Endothelial cell of umbilical vein (primary cell): ENCODE measurements around the gene L3MBTL4. TPM values are rescaled to one million over a fixed set of nuclear protein-coding genes. Genes with fewer than 3 reads are reported as not detected.

ENCODE experiments used
- BruUV-seq: library from RNA; stranded (reverse); fragments of 400-500 nt; replicated peaks from 2 replicates; lab custom pipeline; 2021; lab: Mats Ljungman, UMichigan
- CTCF ChIA-PET: fragments of 300-600, 350-600 bp; sonication (Branson Sonifier 250); formaldehyde crosslinking; loops from one replicate; lab custom pipeline; 2021; ENCODE audit warnings: antibody characterized with exemption, inconsistent platforms; lab: Charles Lee
- POLR2A ChIA-PET: fragments of 300-600, 350-600 bp; sonication (Branson Sonifier 250); formaldehyde crosslinking; loops from one replicate; lab custom pipeline; 2021; ENCODE audit warnings: antibody characterized with exemption, inconsistent platforms; lab: Charles Lee
- DNase-seq: peaks from one replicate; pipeline ENCODE4 v3.0.0-alpha.2; 2011; ENCODE audit warnings: low read depth, low spot score
- FAIRE-seq: peaks from 2 replicates; lab custom pipeline; 2011; peaks lifted over from hg19 to GRCh38; lab: Jason Lieb, UNC
- H2AFZ ChIP-seq: 2 replicates; pipeline ENCODE4 v1.6.0; 2012; ENCODE audit warnings: low read depth, low read length, control low read depth, inconsistent platforms
- H3K27ac ChIP-seq: 2 replicates; pipeline ENCODE4 v1.5.1; 2011; ENCODE audit warnings: low read depth, mild to moderate bottlenecking, control low read depth, low read length, moderate library complexity; ENCODE audit not compliant: insufficient read depth
- H3K27me3 ChIP-seq, 2 experiments: 2 replicates each; pipeline versions ENCODE4 v1.6.0 to v1.6.1; 2011; ENCODE audit warnings: low read length in 2 of 2, mixed read lengths in 1 of 2; ENCODE audit not compliant: control insufficient read depth in 2 of 2, insufficient read depth in 2 of 2
- H3K36me3 ChIP-seq, 2 experiments: 2 replicates in 1 of 2; 3 replicates in 1 of 2; pipeline ENCODE4 v1.5.1; 2011; ENCODE audit warnings: low read length in 2 of 2, mild to moderate bottlenecking in 1 of 2, moderate library complexity in 1 of 2; ENCODE audit not compliant: control insufficient read depth in 2 of 2, insufficient read depth in 2 of 2; ENCODE audit errors: extremely low read depth in 1 of 2
- H3K4me1 ChIP-seq: 3 replicates; pipeline ENCODE4 v1.5.1; 2011; ENCODE audit warnings: mild to moderate bottlenecking, low read length; ENCODE audit not compliant: control insufficient read depth, insufficient read depth; ENCODE audit errors: extremely low read depth
- H3K4me2 ChIP-seq: 2 replicates; pipeline ENCODE4 v1.6.1; 2011; ENCODE audit warnings: low read length, control low read depth, mixed read lengths; ENCODE audit not compliant: insufficient read depth
- H3K4me3 ChIP-seq, 3 experiments: fragments of 200-600 bp in 1 of 3; sonication (generic), shearing (Covaris generic) in 1 of 3; replicated peaks in 1 of 3; 2 replicates each; pipeline ENCODE4 v1.5.1; 2011 to 2016; ENCODE audit warnings: control low read depth in 3 of 3, low read length in 3 of 3, mild to moderate bottlenecking in 2 of 3, inconsistent platforms in 1 of 3, low read depth in 1 of 3, moderate library complexity in 1 of 3; ENCODE audit not compliant: insufficient read depth in 1 of 3
- H3K79me2 ChIP-seq: 2 replicates; pipeline ENCODE4 v1.6.0; 2012; ENCODE audit warnings: low read length, inconsistent platforms; ENCODE audit not compliant: control insufficient read depth, insufficient read depth
- H3K9ac ChIP-seq: replicated peaks from 2 replicates; pipeline ENCODE3; 2011; ENCODE audit warnings: low read length, control low read depth; ENCODE audit not compliant: insufficient read depth; ENCODE audit errors: extremely low read depth
- H3K9me1 ChIP-seq: replicated peaks from 3 replicates; pipeline ENCODE4 v1.6.0; 2011; ENCODE audit warnings: mild to moderate bottlenecking, low read length; ENCODE audit not compliant: control insufficient read depth, insufficient read depth; ENCODE audit errors: extremely low read depth
- H3K9me3 ChIP-seq: replicated peaks from 2 replicates; pipeline ENCODE4 v1.5.1; 2012; ENCODE audit warnings: low read length, inconsistent platforms; ENCODE audit not compliant: control insufficient read depth, insufficient read depth
- H4K20me1 ChIP-seq: replicated peaks from 2 replicates; pipeline ENCODE3; 2011; ENCODE audit warnings: mild to moderate bottlenecking, low read length; ENCODE audit not compliant: control insufficient read depth, insufficient read depth; ENCODE audit errors: extremely low read depth
- CTCF ChIP-seq, 2 donors: IDR thresholded peaks; 1 replicate in 1 of 2; 2 replicates in 1 of 2; pipeline ENCODE4 v1.5.1; 2011; ENCODE audit warnings: low read length in 2 of 2, mild to moderate bottlenecking in 2 of 2, moderate library complexity in 2 of 2, control low read depth in 1 of 2, inconsistent platforms in 1 of 2, low read depth in 1 of 2; ENCODE audit not compliant: insufficient read depth in 1 of 2; ENCODE audit errors: extremely low read depth in 1 of 2
- EZH2 ChIP-seq: IDR thresholded peaks from 2 replicates; pipeline ENCODE4 v1.6.1; 2012; ENCODE audit warnings: borderline replicate concordance, low read depth, mild to moderate bottlenecking, moderate library complexity, low read length, inconsistent platforms; ENCODE audit not compliant: severe bottlenecking
- FOS ChIP-seq: IDR thresholded peaks from 2 replicates; pipeline ENCODE4 v1.6.1; 2011; ENCODE audit warnings: mild to moderate bottlenecking, low read length, moderate library complexity, borderline replicate concordance; ENCODE audit not compliant: insufficient read depth
- GATA2 ChIP-seq: IDR thresholded peaks from 2 replicates; pipeline ENCODE4 v1.7.0; 2011; ENCODE audit warnings: low read depth, mild to moderate bottlenecking, moderate library complexity, mixed read lengths, low read length; ENCODE audit not compliant: insufficient read length, insufficient read depth
- JUN ChIP-seq: IDR thresholded peaks from 2 replicates; pipeline ENCODE4 v1.6.1; 2011; ENCODE audit warnings: borderline replicate concordance, low read depth; ENCODE audit not compliant: insufficient read length, insufficient read depth
- MAX ChIP-seq: IDR thresholded peaks from 2 replicates; pipeline ENCODE4 v1.6.1; 2011; ENCODE audit not compliant: insufficient read depth, insufficient read length
- MYC ChIP-seq: IDR thresholded peaks from one replicate; pipeline ENCODE4 v1.6.1; 2011; ENCODE audit warnings: mild to moderate bottlenecking, low read depth, low read length
- POLR2A ChIP-seq: IDR thresholded peaks from 2 replicates; pipeline ENCODE4 v1.6.1; 2012; ENCODE audit warnings: low read depth, mild to moderate bottlenecking, control low read depth, low read length
- POLR2AphosphoS5 ChIP-seq: IDR thresholded peaks from 2 replicates; pipeline ENCODE4 v1.6.1; 2012; ENCODE audit warnings: low read depth, mild to moderate bottlenecking, control low read depth, low read length, moderate library complexity; ENCODE audit not compliant: insufficient read depth
- dilution Hi-C: fragments of 300-500 bp; cut with MboI; formaldehyde crosslinking; loops from one replicate; pipeline ENCODE4 v1.15.0; 2019; ENCODE audit warnings: low sequenced_read_pairs; ENCODE audit not compliant: extremely low pct_ligation_motif_present
- intact Hi-C: fragments of 100-400 bp; cut with micrococcal nuclease; formaldehyde crosslinking; loops from one replicate; pipeline ENCODE4 v1.10.0; 2022
- polyA plus RNA-seq, 4 experiments: library from polyadenylated mRNA; depleted of rRNA in 3 of 4; stranded (reverse) in 3 of 4; unstranded in 1 of 4; fragments of >200 nt; gene quantifications; 2 replicates each; pipeline versions ENCODE4 v1.2.1 to v1.2.3, GENCODE V29; 2011 to 2012; ENCODE audit warnings: missing spikeins in 1 of 4
- total RNA-seq: library from RNA; stranded (reverse); gene quantifications from 2 replicates; pipeline ENCODE4 v1.2.3, GENCODE V29; 2021

Gene L3MBTL4
- total and polyA plus RNA-seq, 2 donors (not counting 3 experiments of a cell fraction or from before 2014, with no cell fraction given) = 0.80 TPM; not detected in 1

- FAIRE-seq = no peak
- BruUV-seq = no TSS peak
- no peak overlapping the region for H3K27ac ChIP-seq
- no peaks in the 10 kb centered on the region for H3K9me3 ChIP-seq
- intact Hi-C loops = no loop called here
- no peak overlapping the region for H3K4me2 ChIP-seq
- TF ChIP-seq GATA2 (no peak), POLR2A (no peak), MAX (no peak), FOS (no peak), MYC (no peak), JUN (no peak), POLR2AphosphoS5 (no peak), EZH2 (no peak), CTCF (IDR thresholded peaks at IDR 0.05; ENCODE audit: extremely low read depth in 1 of 2, insufficient read depth in 1 of 2, low read depth in 1 of 2, low read length in 2 of 2) (no peak)
- no peaks in the 10 kb centered on the region for H3K79me2 ChIP-seq
- no peak overlapping the region for H3K4me3 ChIP-seq
- ChIA-PET CTCF (no interaction called here), POLR2A (no interaction called here)
- H2AFZ ChIP-seq = no peak overlapping the region
- DNase-seq = no peak
- no peaks in the 10 kb centered on the region for H3K9me1 ChIP-seq
- no peaks in the 10 kb centered on the region for H3K36me3 ChIP-seq
- no peak overlapping the region for H3K9ac ChIP-seq
- no peaks in the 10 kb centered on the region for H4K20me1 ChIP-seq
- H3K4me1 ChIP-seq = no peaks in the 10 kb centered on the region
- dilution Hi-C loops = no loop called here
- H3K27me3 ChIP-seq = no peaks in the 10 kb centered on the region
These were observed 40.4 kb downstream of the L3MBTL4 start for GRCh38 chr18:6374340-6374739.
